HepG2 (cell line): Measurements from ENCODE around the gene ERF. TPM values are rescaled to one million over a fixed set of nuclear protein-coding genes. Genes with fewer than 3 reads are reported as not detected.

ENCODE experiments used
- ATAC-seq: fragments of 200-7000 bp; cut with Tn5 transposase; 3 replicates; pipeline ENCODE4 v1.9.1; 2020; ENCODE audit warnings: mild to moderate bottlenecking, moderate library complexity
- BruUV-seq: library from RNA; stranded (reverse); fragments of 400-500 nt; replicated peaks from 2 replicates; lab custom pipeline; 2021; lab: Mats Ljungman, UMichigan
- CTCF ChIA-PET: fragments of 300-600 bp; formaldehyde crosslinking; extraction: SDS; loops from one replicate; lab custom pipeline; 2021; ENCODE audit warnings: low total read pairs, inconsistent platforms, low intra/inter-chr PET ratio; lab: Yijun Ruan, JAX
- POLR2A ChIA-PET: fragments of 350-600 bp; sonication (Branson Sonifier 250); formaldehyde crosslinking; loops from one replicate; lab custom pipeline; 2020; ENCODE audit warnings: antibody characterized with exemption, inconsistent platforms; lab: Yijun Ruan, JAX
- DNase-seq: peaks from one replicate; pipeline ENCODE4 v3.0.0-alpha.2; 2015; ENCODE audit warnings: low spot score
- FAIRE-seq: peaks from 3 replicates; lab custom pipeline; 2011; peaks lifted over from hg19 to GRCh38; lab: Jason Lieb, UNC
- H2AFZ ChIP-seq: one replicate; pipeline ENCODE4 v1.6.1; 2011; ENCODE audit warnings: low read length, inconsistent platforms
- H3K27ac ChIP-seq: fragments of 300-600 bp; 3 replicates; pipeline ENCODE4 v1.8.0; 2011; ENCODE audit warnings: mixed run types, mild to moderate bottlenecking, mixed read lengths, low read length, inconsistent platforms; ENCODE audit not compliant: insufficient read depth; ENCODE audit errors: extremely low read length
- H3K27me3 ChIP-seq, 2 experiments: fragments of 200-600 bp in 1 of 2; 2 replicates in 1 of 2; 3 replicates in 1 of 2; pipeline versions ENCODE4 v1.6.0 to v1.8.0; 2011; ENCODE audit warnings: low read length in 2 of 2, mild to moderate bottlenecking in 2 of 2, moderate library complexity in 2 of 2, inconsistent platforms in 1 of 2; ENCODE audit not compliant: insufficient read depth in 2 of 2, control insufficient read depth in 1 of 2
- H3K36me3 ChIP-seq, 2 experiments: fragments of 200-600 bp in 1 of 2; replicated peaks in 1 of 2; 2 replicates in 1 of 2; 3 replicates in 1 of 2; pipeline versions ENCODE4 v1.5.1 to v1.8.0; 2011; ENCODE audit warnings: low read length in 2 of 2, inconsistent platforms in 1 of 2; ENCODE audit not compliant: insufficient read depth in 2 of 2, control insufficient read depth in 1 of 2
- H3K4me1 ChIP-seq: 2 replicates; pipeline ENCODE4 v1.5.1; 2012; ENCODE audit warnings: low read length, inconsistent platforms; ENCODE audit not compliant: insufficient read depth
- H3K4me2 ChIP-seq: 2 replicates; pipeline ENCODE4 v1.6.0; 2011; ENCODE audit warnings: low read depth, low read length, inconsistent platforms
- H3K4me3 ChIP-seq, 3 experiments: fragments of 200-600 bp in 1 of 3; sonication (generic), shearing (Covaris generic) in 1 of 3; replicated peaks in 1 of 3; 2 replicates each; pipeline ENCODE4 v1.5.1; 2011 to 2016; ENCODE audit warnings: low read length in 3 of 3, inconsistent platforms in 2 of 3, low read depth in 2 of 3, mild to moderate bottlenecking in 2 of 3, control low read depth in 1 of 3, mixed read lengths in 1 of 3; ENCODE audit not compliant: insufficient read depth in 1 of 3
- H3K79me2 ChIP-seq: one replicate; pipeline ENCODE4 v1.6.1; 2011; ENCODE audit warnings: low read length, inconsistent platforms; ENCODE audit not compliant: insufficient read depth
- H3K9ac ChIP-seq: 2 replicates; pipeline ENCODE4 v1.6.0; 2011; ENCODE audit warnings: mild to moderate bottlenecking, low read depth, low read length, inconsistent platforms; ENCODE audit not compliant: insufficient read depth
- H3K9me3 ChIP-seq: 2 replicates; pipeline ENCODE4 v1.5.1; 2012; ENCODE audit warnings: mild to moderate bottlenecking, low read length
- H4K20me1 ChIP-seq: 2 replicates; pipeline ENCODE4 v1.6.0; 2011; ENCODE audit warnings: inconsistent platforms, mild to moderate bottlenecking, low read length, moderate library complexity; ENCODE audit not compliant: insufficient read depth
- GABPB1 ChIP-seq: IDR thresholded peaks from 2 replicates; pipeline ENCODE4 v1.6.1; 2016; ENCODE audit warnings: mild to moderate bottlenecking, missing genetic modification reagents, moderate library complexity, missing compliant biosample characterization
- KLF15 ChIP-seq: sonication (generic); formaldehyde crosslinking; IDR thresholded peaks from 2 replicates; pipeline ENCODE4 v1.8.1; 2023; ENCODE audit warnings: borderline replicate concordance, mild to moderate bottlenecking, inconsistent platforms, missing genetic modification reagents, mixed read lengths
- NBN ChIP-seq: fragments of 450-650 bp; conservative IDR thresholded peaks from 2 replicates; pipeline ENCODE4 v1.6.1; 2017
- POLR2A ChIP-seq, 2 experiments: IDR thresholded peaks; 2 replicates each; pipeline ENCODE4 v1.6.1; 2011; ENCODE audit warnings: low read depth in 2 of 2, low read length in 2 of 2, mild to moderate bottlenecking in 1 of 2, moderate library complexity in 1 of 2; ENCODE audit not compliant: insufficient read depth in 1 of 2
- ZFY ChIP-seq: sonication (generic); formaldehyde crosslinking; IDR thresholded peaks from 2 replicates; pipeline ENCODE4 v1.4.0; 2020; ENCODE audit warnings: missing genetic modification reagents
- ZNF788 ChIP-seq: sonication (generic); formaldehyde crosslinking; IDR thresholded peaks from 2 replicates; pipeline ENCODE4 v1.5.0; 2020; ENCODE audit warnings: mild to moderate bottlenecking, missing genetic modification reagents, borderline replicate concordance
- WGBS: methylation state at CpG from one replicate; pipeline ENCODE4 v1.1.6; 2017; ENCODE audit warnings: low lambda C conversion rate; 5-methylcytosine and 5-hydroxymethylcytosine counted together
- in situ Hi-C: cut with HindIII; loops from 2 replicates; pipeline ENCODE4 v1.10.0; 2017; ENCODE audit warnings: low pct_unique_long_range_greater_than_20kb; ENCODE audit not compliant: extremely low pct_ligation_motif_present
- intact Hi-C: fragments of 100-400 bp; cut with micrococcal nuclease; formaldehyde crosslinking; loops from one replicate; pipeline ENCODE4 v1.10.0; 2022; ENCODE audit not compliant: unreplicated experiment
- polyA plus RNA-seq, 8 experiments: library from polyadenylated mRNA; depleted of rRNA in 3 of 8; stranded (reverse) in 7 of 8; unstranded in 1 of 8; fragments of >200 nt; fragmentation: Illumina TruSeq in 4 of 8; extraction: Trizol in 4 of 8; gene quantifications; 2 replicates each; pipeline versions ENCODE4 v1.2.1 to v1.2.3, GENCODE V29; 2011 to 2016; ENCODE audit warnings: low read depth in 4 of 8, missing spikeins in 1 of 8, mixed read lengths in 1 of 8; ENCODE audit not compliant: insufficient read depth in 1 of 8
- total RNA-seq, 5 experiments: library from RNA; depleted of rRNA; stranded (reverse); fragments of >200 nt; fragmentation: Illumina TruSeq; extraction: Trizol; gene quantifications; 2 replicates each; pipeline ENCODE4 v1.2.3, GENCODE V29; 2016; ENCODE audit warnings: low read depth in 1 of 5
- TF ChIP-seq, protein P1 (sequence below): sonication (generic); formaldehyde crosslinking; IDR thresholded peaks from 2 replicates; pipeline ENCODE4 v1.5.1; 2020; ENCODE audit warnings: mild to moderate bottlenecking, missing genetic modification reagents, moderate library complexity

The ERF gene
- total and polyA plus RNA-seq, 2 of the 13 experiments (the other 11 are each of a cell fraction or from before 2014, with no cell fraction given) = 67.1 to 69.9 TPM

DNA sequence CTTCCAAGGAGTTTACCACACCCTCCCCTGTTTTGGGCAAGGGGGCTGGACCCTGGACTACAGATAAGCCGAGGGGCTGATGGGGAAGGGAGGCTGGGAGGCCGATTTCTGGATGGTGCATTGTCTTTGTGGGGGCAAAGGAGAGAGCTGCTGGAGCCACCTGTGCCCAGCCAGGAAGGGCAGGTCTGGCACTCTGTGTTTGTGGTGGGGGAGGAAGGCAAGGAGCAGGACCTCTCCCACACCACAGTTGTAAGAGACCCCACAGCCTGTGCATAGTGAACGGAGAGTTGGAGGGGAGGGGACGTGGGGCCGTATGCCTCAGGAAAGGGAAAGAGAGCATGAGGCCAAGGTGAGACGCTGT is 31.0 kb upstream of the ERF start:
- no TSS peak for BruUV-seq
- intact Hi-C loops = no loop called here
- peaks cover 42% of the 10 kb centered on the region for H3K4me1 ChIP-seq
- TF ChIP-seq NBN = no peak
- TF ChIP-seq, protein P1, sequence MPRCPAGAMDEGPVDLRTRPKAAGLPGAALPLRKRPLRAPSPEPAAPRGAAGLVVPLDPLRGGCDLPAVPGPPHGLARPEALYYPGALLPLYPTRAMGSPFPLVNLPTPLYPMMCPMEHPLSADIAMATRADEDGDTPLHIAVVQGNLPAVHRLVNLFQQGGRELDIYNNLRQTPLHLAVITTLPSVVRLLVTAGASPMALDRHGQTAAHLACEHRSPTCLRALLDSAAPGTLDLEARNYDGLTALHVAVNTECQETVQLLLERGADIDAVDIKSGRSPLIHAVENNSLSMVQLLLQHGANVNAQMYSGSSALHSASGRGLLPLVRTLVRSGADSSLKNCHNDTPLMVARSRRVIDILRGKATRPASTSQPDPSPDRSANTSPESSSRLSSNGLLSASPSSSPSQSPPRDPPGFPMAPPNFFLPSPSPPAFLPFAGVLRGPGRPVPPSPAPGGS = no peak
- no peak for TF ChIP-seq ZNF788 (CRISPR knock-in tag)
- TF ChIP-seq POLR2A (IDR thresholded peaks at IDR 0.05; ENCODE audit: insufficient read depth in 1 of 2, low read depth in 2 of 2, low read length in 2 of 2) = 0 out of 4 replicates have a peak, but pooled peaks of 1 of the 2 experiments have one; percentile 37
- TF ChIP-seq ZFY (CRISPR knock-in tag) = no peak
- no peak for TF ChIP-seq GABPB1 (CRISPR knock-in tag)
- no peak for TF ChIP-seq KLF15 (CRISPR knock-in tag)
- TF ChIP-seq, all 625 proteins: peak for 1
- no peak for FAIRE-seq
- peaks cover 29% of the 10 kb centered on the region for H3K79me2 ChIP-seq
- H3K9ac ChIP-seq = 0 out of 2 replicates have a peak overlapping the region, but pooled peaks have one; percentile 13
- WGBS = 89% methylated on average over 6 of the region's 6 CpGs
- POLR2A ChIA-PET = no interaction called here
- no peaks in the 10 kb centered on the region for H3K9me3 ChIP-seq
- H2AFZ ChIP-seq = no peak overlapping the region
- in situ Hi-C loops = loop anchor here (5.0 kb wide), 1 partner anchor 34 kb away; no protein-coding TSS in a partner anchor
- no peak for ATAC-seq
- no peak for DNase-seq
- H3K4me3 ChIP-seq = no peak overlapping the region; a peak in 1 of 6 replicates
- CTCF ChIA-PET = no interaction called here
- H3K36me3 ChIP-seq = peaks cover 21 to 42% of the 10 kb centered on the region in 2 experiments; a peak in 4 of 5 replicates
- H4K20me1 ChIP-seq = peaks cover 11% of the 10 kb centered on the region; the same call in 1 of the 2 replicates
- H3K27ac ChIP-seq = no peak overlapping the region
- peak overlapping the region; percentile 84; the same call in 1 of the 2 replicates for H3K4me2 ChIP-seq
- H3K27me3 ChIP-seq = no peaks in the 10 kb centered on the region; a peak in 1 of 5 replicates
